Thymus (tissue), 11 donors: ENCODE data around the gene LCORL. TPM values are rescaled to one million over a fixed set of nuclear protein-coding genes. Genes with fewer than 3 reads are reported as not detected.

Experiments
- DNase-seq, 9 donors: peaks; one replicate each; pipeline ENCODE4 v3.0.0-alpha.2; 2013; ENCODE audit warnings: low spot score in 9 of 9, low read depth in 6 of 9, missing footprints in 1 of 9
- H3K27ac ChIP-seq, 2 donors: one replicate each; pipeline ENCODE4 v1.5.1; 2013; ENCODE audit warnings: control low read depth in 1 of 2, low read depth in 1 of 2, low read length in 1 of 2, mild to moderate bottlenecking in 1 of 2, moderate library complexity in 1 of 2
- H3K27me3 ChIP-seq, 2 donors: one replicate each; pipeline ENCODE4 v1.5.1; 2013; ENCODE audit warnings: low read length in 1 of 2; ENCODE audit not compliant: control insufficient read depth in 2 of 2, insufficient read depth in 1 of 2
- H3K36me3 ChIP-seq, 2 donors: one replicate each; pipeline ENCODE4 v1.5.1; 2013; ENCODE audit warnings: low read length in 1 of 2, mild to moderate bottlenecking in 1 of 2, moderate library complexity in 1 of 2; ENCODE audit not compliant: control insufficient read depth in 2 of 2, insufficient read depth in 2 of 2
- H3K4me1 ChIP-seq, 2 donors: one replicate each; pipeline ENCODE4 v1.5.1; 2013; ENCODE audit warnings: low read length in 2 of 2; ENCODE audit not compliant: control insufficient read depth in 2 of 2, insufficient read depth in 2 of 2
- H3K4me3 ChIP-seq, 2 donors: one replicate each; pipeline ENCODE4 v1.5.1; 2013; ENCODE audit warnings: low read length in 2 of 2, control low read depth in 1 of 2, mild to moderate bottlenecking in 1 of 2
- H3K9me3 ChIP-seq, 2 donors: one replicate each; pipeline ENCODE4 v1.5.1; 2013; ENCODE audit warnings: low read length in 1 of 2, mild to moderate bottlenecking in 1 of 2; ENCODE audit not compliant: control insufficient read depth in 2 of 2, insufficient read depth in 1 of 2
- WGBS: extraction: QIAGEN DNeasy Blood & Tissue Kit; methylation state at CpG from one replicate; pipeline ENCODE4 v1.1.7; 2013; 5-methylcytosine and 5-hydroxymethylcytosine counted together
- polyA plus RNA-seq: library from polyadenylated mRNA; stranded (reverse); fragments of 200-250 nt; gene quantifications from one replicate; pipeline ENCODE4 v1.2.3, GENCODE V29; 2013
- total RNA-seq: library from RNA; stranded (reverse); fragments of 120-200 nt; gene quantifications from one replicate; pipeline ENCODE4 v1.2.4, GENCODE V29; 2013
- donor health status: healthy.

Gene LCORL
- total and polyA plus RNA-seq, 2 donors, result 4.5 to 13.3 TPM

GRCh38 chr4:17816142-17816541 lies 205.4 kb downstream of the LCORL start:
- DNase-seq, result no peak
- Histone ChIP-seq H3K27me3 (no peaks in the 10 kb centered on the region), H3K9me3 (no peaks in the 10 kb centered on the region), H3K36me3 (peaks cover 4 to 24% of the 10 kb centered on the region in 2 donors), H3K4me3 (no peak overlapping the region), H3K27ac (no peak overlapping the region), H3K4me1 (peaks cover 3% of the 10 kb centered on the region in 2 donors)
- 98% methylated on average over 12 of the region's 12 CpGs for WGBS

- Histone ChIP-seq H3K9me3 (no peaks in the 10 kb centered on the region), H3K27me3 (no peaks in the 10 kb centered on the region), H3K4me1 (peaks cover 3% of the 10 kb centered on the region in 2 donors), H3K27ac (no peak overlapping the region), H3K4me3 (no peak overlapping the region), H3K36me3 (peaks cover 4 to 24% of the 10 kb centered on the region in 2 donors)
- WGBS, result 79% methylated on average over 3 of the region's 3 CpGs
- DNase-seq, result no peak
Observed at GRCh38 chr4:17814140-17814539, 207.4 kb downstream of the LCORL start.

DNA sequence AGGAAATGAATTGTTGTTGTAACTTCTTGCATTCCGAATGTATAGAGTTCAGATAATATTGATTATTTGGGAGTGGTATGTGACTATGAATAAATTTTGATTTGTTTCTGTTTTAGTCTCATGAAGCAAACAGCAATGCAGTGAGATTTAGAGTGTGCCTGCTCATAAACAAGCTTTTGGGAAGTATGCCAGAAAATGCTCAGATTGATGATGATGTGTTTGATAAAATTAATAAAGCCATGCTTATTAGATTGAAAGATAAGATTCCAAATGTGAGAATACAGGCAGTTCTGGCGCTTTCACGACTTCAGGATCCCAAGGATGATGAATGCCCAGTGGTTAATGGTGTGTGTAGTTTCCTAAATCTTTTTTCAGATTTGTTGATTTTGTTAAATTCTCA lies 208.8 kb downstream of the LCORL start:
- 86% methylated on average over 3 of the region's 3 CpGs for WGBS

GRCh38 chr4:17812125-17812524 lies 209.4 kb downstream of the LCORL start:
- Histone ChIP-seq H3K27me3 (no peaks in the 10 kb centered on the region), H3K9me3 (no peaks in the 10 kb centered on the region), H3K4me3 (peak overlapping the region; percentile 72 to 79), H3K27ac (no peak overlapping the region), H3K4me1 (peaks cover 5 to 6% of the 10 kb centered on the region in 2 donors), H3K36me3 (peaks cover 4 to 25% of the 10 kb centered on the region in 2 donors)
- DNase-seq, result peak in 1 of 9 donors; percentile 16
- WGBS, result 23% methylated on average over 3 of the region's 3 CpGs

More for the DNA sequence above, 208.8 kb downstream of the LCORL start:
- Histone ChIP-seq H3K9me3 (no peaks in the 10 kb centered on the region), H3K4me1 (peaks cover 4 to 6% of the 10 kb centered on the region in 2 donors), H3K27me3 (no peaks in the 10 kb centered on the region), H3K27ac (no peak overlapping the region), H3K36me3 (peaks cover 4 to 20% of the 10 kb centered on the region in 2 donors), H3K4me3 (peak overlapping the region; percentile 16 to 79)
- no peak for DNase-seq

DNA sequence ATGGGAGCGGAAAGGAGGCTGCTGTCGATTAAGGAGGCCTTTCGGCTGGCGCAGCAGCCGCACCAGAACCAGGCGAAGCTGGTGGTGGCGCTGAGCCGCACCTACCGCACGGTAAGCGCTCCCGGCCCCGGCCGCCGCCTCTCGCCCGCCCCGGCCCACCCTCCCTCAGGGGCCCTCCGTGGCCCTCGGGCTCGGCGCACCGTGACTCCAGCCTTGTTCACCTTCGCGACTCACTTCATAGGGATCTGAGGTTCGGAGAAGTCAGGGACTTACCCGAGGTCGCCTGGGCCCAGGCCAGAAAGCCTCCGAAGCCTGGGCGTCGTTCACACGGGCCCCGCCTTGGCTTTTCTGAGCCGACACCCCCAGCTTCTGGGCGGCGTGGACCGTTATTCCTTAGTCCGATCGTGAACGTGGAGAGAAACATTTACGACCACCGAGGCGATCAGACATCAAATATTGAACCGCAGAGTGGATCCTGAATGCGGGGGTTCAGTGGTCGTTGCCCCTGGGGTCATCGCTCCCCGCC lies 210.4 kb downstream of the LCORL start:
- H3K36me3 ChIP-seq, result peaks cover 2 to 19% of the 10 kb centered on the region in 2 donors
- peaks cover 5 to 6% of the 10 kb centered on the region in 2 donors for H3K4me1 ChIP-seq
- H3K9me3 ChIP-seq, result no peaks in the 10 kb centered on the region
- H3K27me3 ChIP-seq, result no peaks in the 10 kb centered on the region
- under 1% methylated on average over 48 of the region's 48 CpGs for WGBS
- no peak for DNase-seq
- H3K27ac ChIP-seq, result peak overlapping the region; percentile 38 to 72
- peak overlapping the region; percentile 72 to 79 for H3K4me3 ChIP-seq

- Histone ChIP-seq H3K27me3 (no peaks in the 10 kb centered on the region), H3K36me3 (peaks cover 0 to 15% of the 10 kb centered on the region in 2 donors), H3K4me3 (peak within 1 kb of the TSS; percentile 72 to 79), H3K9me3 (no peaks in the 10 kb centered on the region), H3K4me1 (peaks cover 5 to 6% of the 10 kb centered on the region in 2 donors), H3K27ac (peak within 1 kb of the TSS; percentile 95 to 96)
- DNase-seq, result peak; percentile 97 to 100 (median 99)
- under 1% methylated on average over 69 of the region's 69 CpGs for WGBS
Observed at GRCh38 chr4:17810260-17811077, 211.1 kb downstream of the LCORL start, which contains the start of the genes DCAF16 and NCAPG. DCAF16 (minus strand) TSS chr4:17810757; CDS start chr4:17804141, 6,616 bp downstream. NCAPG (plus strand) TSS chr4:17810979; CDS start chr4:17811078, 99 bp downstream.

GRCh38 chr4:17809667-17810066 lies 211.9 kb downstream of the LCORL start:
- peak overlapping the region; percentile 72 to 79 for H3K4me3 ChIP-seq
- no peaks in the 10 kb centered on the region for H3K9me3 ChIP-seq
- peak overlapping the region in 1 of 2 donors; percentile 96 for H3K27ac ChIP-seq
- 2% methylated on average over 7 of the region's 7 CpGs for WGBS
- peak in 3 of 9 donors; percentile 7 to 39 (median 17) for DNase-seq
- H3K4me1 ChIP-seq, result peaks cover 5 to 6% of the 10 kb centered on the region in 2 donors
- H3K27me3 ChIP-seq, result no peaks in the 10 kb centered on the region
- peaks cover 0 to 18% of the 10 kb centered on the region in 2 donors for H3K36me3 ChIP-seq

DNA sequence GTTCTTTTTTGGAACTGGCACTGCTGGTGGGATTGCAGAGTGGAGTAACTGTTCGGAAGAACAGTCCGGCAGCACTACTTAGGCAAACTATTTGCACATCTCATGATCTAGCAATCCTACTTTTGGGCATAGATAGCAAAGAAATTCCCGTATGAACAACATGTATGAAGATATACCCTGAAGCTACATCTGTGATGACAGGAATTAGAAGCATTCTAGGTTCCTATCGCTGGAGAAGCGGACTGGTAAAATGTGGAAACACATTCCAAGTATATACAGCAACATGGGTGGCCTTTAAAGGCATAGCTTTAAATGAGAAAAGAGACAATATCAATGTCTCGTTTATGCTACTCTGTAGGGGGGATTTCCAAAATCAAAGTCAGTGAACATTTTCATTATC lies 214.1 kb downstream of the LCORL start:
- Histone ChIP-seq H3K4me1 (peaks cover 2 to 4% of the 10 kb centered on the region in 2 donors), H3K9me3 (no peaks in the 10 kb centered on the region), H3K27me3 (no peaks in the 10 kb centered on the region), H3K4me3 (no peak overlapping the region), H3K27ac (no peak overlapping the region), H3K36me3 (peaks cover 17 to 33% of the 10 kb centered on the region in 2 donors)
- no peak for DNase-seq
- 92% methylated on average over 6 of the region's 6 CpGs for WGBS

DNA sequence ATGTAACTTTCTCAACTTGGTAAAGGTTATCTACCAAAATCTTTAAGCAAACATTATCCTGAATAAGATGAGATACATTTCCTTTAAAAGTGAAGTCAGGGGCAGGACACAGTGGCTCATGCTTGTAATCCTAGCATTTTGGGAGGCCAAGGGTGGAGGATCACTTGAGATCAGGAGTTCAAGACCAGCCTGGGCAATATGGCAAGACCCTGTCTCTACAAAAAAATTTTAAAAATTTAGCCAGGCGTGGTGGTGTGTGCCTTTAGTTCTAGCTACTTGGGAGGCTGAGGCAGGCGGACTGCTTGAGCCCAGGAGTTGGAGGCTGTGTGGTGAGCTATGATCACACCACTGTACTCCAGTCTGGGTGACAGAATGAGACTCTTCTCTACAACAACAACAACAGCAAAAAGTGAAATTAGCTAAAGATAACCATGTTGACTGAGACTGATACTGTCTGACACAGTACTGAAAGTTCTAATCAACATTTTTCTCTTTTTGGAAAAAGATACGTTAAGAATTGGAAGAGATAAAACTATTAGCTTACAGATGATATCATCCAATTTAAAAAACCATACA lies 215.9 kb downstream of the LCORL start:
- no peaks in the 10 kb centered on the region for H3K9me3 ChIP-seq
- DNase-seq, result no peak
- no peak overlapping the region for H3K4me3 ChIP-seq
- no peaks in the 10 kb centered on the region for H3K27me3 ChIP-seq
- no peak overlapping the region for H3K27ac ChIP-seq
- peaks cover 2 to 4% of the 10 kb centered on the region in 2 donors for H3K4me1 ChIP-seq
- WGBS, result 97% methylated on average over 3 of the region's 3 CpGs
- H3K36me3 ChIP-seq, result peaks cover 17 to 44% of the 10 kb centered on the region in 2 donors
